A204.1 (cell line): Measurements from ENCODE around the gene PLVAP.
A peak's percentile ranks its signal among the peaks of the same experiment; 100 is the strongest.
"Not testable (repeated sequence)": the region's sequence is repeated elsewhere in the genome, so short reads cannot be mapped to it uniquely, and the experiment has no call there.

Experiments
- FAIRE-seq: peaks from 2 replicates; lab custom pipeline; 2012; peaks lifted over from hg19 to GRCh38; lab: Jason Lieb, UNC

Gene PLVAP

GRCh38 chr19:17401628-17402027, 24.5 kb upstream of the PLVAP start:
- FAIRE-seq, result no peak

- FAIRE-seq, result no peak
Measured at GRCh38 chr19:17398902-17399527, 21.9 kb upstream of the PLVAP start.

GRCh38 chr19:17394891-17395415, 17.8 kb upstream of the PLVAP start:
- FAIRE-seq, result peak; percentile 37

- no peak for FAIRE-seq
Measured at GRCh38 chr19:17393914-17394313, 16.8 kb upstream of the PLVAP start, which contains the start of gene CCDC194. CCDC194 (minus strand) TSS chr19:17394196; CDS start chr19:17394158, 38 bp downstream.

GRCh38 chr19:17393002-17393401, 15.9 kb upstream of the PLVAP start:
- FAIRE-seq, result no peak

GRCh38 chr19:17391371-17392151, 14.4 kb upstream of the PLVAP start:
- no peak for FAIRE-seq

GRCh38 chr19:17390665-17391370, 13.7 kb upstream of the PLVAP start:
- peak; percentile 30 for FAIRE-seq

- no peak for FAIRE-seq
Measured at GRCh38 chr19:17389957-17390664, 13.0 kb upstream of the PLVAP start.

- FAIRE-seq, result no peak
Measured at GRCh38 chr19:17389288-17389687, 12.1 kb upstream of the PLVAP start.

GRCh38 chr19:17385878-17386611, 8.9 kb upstream of the PLVAP start:
- FAIRE-seq, result no peak

GRCh38 chr19:17380426-17381138, 3.4 kb upstream of the PLVAP start:
- no peak for FAIRE-seq

GRCh38 chr19:17379221-17379631, 2.1 kb upstream of the PLVAP start:
- no peak for FAIRE-seq

GRCh38 chr19:17378271-17378670, 1.1 kb upstream of the PLVAP start:
- no peak for FAIRE-seq

GRCh38 chr19:17370026-17370587, 7.0 kb downstream of the PLVAP start:
- no peak for FAIRE-seq

GRCh38 chr19:17365361-17365760, 11.8 kb downstream of the PLVAP start:
- no peak for FAIRE-seq

- not testable (repeated sequence) for FAIRE-seq
Measured at GRCh38 chr19:17363852-17364605, 13.1 kb downstream of the PLVAP start.

GRCh38 chr19:17359905-17360800, 17.0 kb downstream of the PLVAP start:
- no peak for FAIRE-seq

GRCh38 chr19:17358395-17358794, 18.7 kb downstream of the PLVAP start:
- no peak for FAIRE-seq

- FAIRE-seq, result no peak
Measured at GRCh38 chr19:17357724-17358123, 19.4 kb downstream of the PLVAP start.
